ENCODE measurements around the gene PDE7B. TPM values are rescaled to one million over a fixed set of nuclear protein-coding genes. Genes with fewer than 3 reads are reported as not detected.

The PDE7B gene
- total and polyA plus RNA-seq, 2 donors (not counting 1 experiment from before 2014, with no cell fraction given) = 2.6 to 7.5 TPM

DNA sequence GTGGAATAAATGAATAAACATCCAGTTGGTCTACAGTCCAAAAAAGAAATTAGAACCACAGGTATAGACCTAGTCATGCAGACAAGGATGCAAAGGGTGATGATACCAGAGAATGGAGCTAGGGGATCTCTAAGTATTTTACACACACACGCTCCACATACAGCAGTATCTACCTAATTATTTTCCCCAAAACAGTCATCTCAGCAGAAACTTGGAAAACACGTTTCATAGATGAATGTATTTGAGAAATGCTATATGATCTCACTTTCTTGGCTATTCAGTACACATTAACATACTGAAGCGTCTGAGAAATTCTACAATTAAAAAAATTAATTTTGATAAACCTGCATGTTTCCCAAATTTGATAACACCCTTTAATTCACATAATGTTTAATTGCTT lies 243.3 kb downstream of the PDE7B start:
- no peak overlapping the region for H3K4me3 Mint-ChIP-seq
- WGBS (ENCODE audit: insufficient coverage) = no CpG with 5 or more reads among the region's 3 CpGs
- Histone ChIP-seq H3K4me2 (replicated peaks; ENCODE audit: low read depth, low read length, poor library complexity, severe bottlenecking) (no peak overlapping the region), H2AFZ (ENCODE audit: insufficient read depth, low read depth, low read length, poor library complexity, severe bottlenecking) (no peak overlapping the region), H3K4me1 (ENCODE audit: control insufficient read depth in 2 of 2, insufficient read depth in 2 of 2, low read length in 2 of 2) (no peaks in the 10 kb centered on the region), H3K9ac (ENCODE audit: low read length) (no peak overlapping the region), H3K79me2 (ENCODE audit: control insufficient read depth, insufficient read depth, low read length) (no peaks in the 10 kb centered on the region), H3K27ac (ENCODE audit: low read length in 2 of 2) (no peak overlapping the region), H4K20me1 (ENCODE audit: control insufficient read depth, insufficient read depth, low read length, poor library complexity, severe bottlenecking) (no peaks in the 10 kb centered on the region), H3K9me3 (ENCODE audit: control extremely low read depth in 1 of 3, control insufficient read depth in 2 of 3, insufficient read depth in 1 of 3, low read length in 2 of 3) (peaks cover 0 to 7% (median 0%) of the 10 kb centered on the region in 3 donors), H3K36me3 (replicated peaks in 1 of 2; ENCODE audit: control extremely low read depth in 1 of 2, control insufficient read depth in 1 of 2, extremely low read depth in 1 of 2, insufficient read depth in 2 of 2, low read length in 1 of 2) (no peaks in the 10 kb centered on the region), H3K27me3 (replicated peaks in 1 of 4; ENCODE audit: control extremely low read depth in 1 of 4, control insufficient read depth in 3 of 4, insufficient read depth in 4 of 4, low read length in 3 of 4) (no peaks in the 10 kb centered on the region), H3K4me3 (ENCODE audit: control extremely low read depth in 1 of 5, extremely low read depth in 1 of 5, insufficient read depth in 1 of 5, low read depth in 2 of 5, low read length in 4 of 5) (no peak overlapping the region)
- intact Hi-C loops (cut with micrococcal nuclease) = no loop called here
- no peaks in the 10 kb centered on the region for H3K27me3 Mint-ChIP-seq
- TF ChIP-seq, protein P1, sequence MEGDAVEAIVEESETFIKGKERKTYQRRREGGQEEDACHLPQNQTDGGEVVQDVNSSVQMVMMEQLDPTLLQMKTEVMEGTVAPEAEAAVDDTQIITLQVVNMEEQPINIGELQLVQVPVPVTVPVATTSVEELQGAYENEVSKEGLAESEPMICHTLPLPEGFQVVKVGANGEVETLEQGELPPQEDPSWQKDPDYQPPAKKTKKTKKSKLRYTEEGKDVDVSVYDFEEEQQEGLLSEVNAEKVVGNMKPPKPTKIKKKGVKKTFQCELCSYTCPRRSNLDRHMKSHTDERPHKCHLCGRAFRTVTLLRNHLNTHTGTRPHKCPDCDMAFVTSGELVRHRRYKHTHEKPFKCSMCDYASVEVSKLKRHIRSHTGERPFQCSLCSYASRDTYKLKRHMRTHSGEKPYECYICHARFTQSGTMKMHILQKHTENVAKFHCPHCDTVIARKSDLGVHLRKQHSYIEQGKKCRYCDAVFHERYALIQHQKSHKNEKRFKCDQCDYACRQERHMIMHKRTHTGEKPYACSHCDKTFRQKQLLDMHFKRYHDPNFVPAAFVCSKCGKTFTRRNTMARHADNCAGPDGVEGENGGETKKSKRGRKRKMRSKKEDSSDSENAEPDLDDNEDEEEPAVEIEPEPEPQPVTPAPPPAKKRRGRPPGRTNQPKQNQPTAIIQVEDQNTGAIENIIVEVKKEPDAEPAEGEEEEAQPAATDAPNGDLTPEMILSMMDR (IDR thresholded peaks at IDR 0.05) = no peak
- no peak for TF ChIP-seq EZH2 (IDR thresholded peaks at IDR 0.05; ENCODE audit: borderline replicate concordance, insufficient read depth, low read depth, low read length, poor library complexity, severe bottlenecking)
- H3K4me1 Mint-ChIP-seq = no peaks in the 10 kb centered on the region
- ATAC-seq (ENCODE audit: low read depth) (no peak), DNase-seq (no peak)
- ChIA-PET POLR2A (no interaction called here), CTCF (no interaction called here)
- H3K27ac Mint-ChIP-seq = no peak overlapping the region
- peaks cover 5% of the 10 kb centered on the region for H3K9me3 Mint-ChIP-seq (ENCODE audit: insufficient read depth)

DNA sequence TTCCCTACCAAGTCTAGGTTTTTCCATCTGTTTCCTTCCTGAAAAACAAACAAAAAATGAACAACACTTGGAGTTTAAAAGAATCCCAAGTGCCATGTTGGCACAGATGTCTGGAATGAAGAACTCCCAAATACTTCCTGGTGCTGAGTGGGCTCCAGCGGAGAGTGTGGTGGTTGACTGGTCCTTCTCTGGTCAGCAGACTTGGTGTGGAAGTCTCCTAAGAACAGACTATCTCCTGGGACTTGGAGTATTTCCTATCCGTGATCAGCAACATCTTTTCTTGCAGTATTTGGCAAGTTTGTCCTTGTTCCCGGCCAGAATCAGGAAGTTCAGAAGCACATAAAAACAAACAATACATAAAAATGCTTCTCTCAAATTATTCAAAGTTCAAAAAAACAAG lies 244.5 kb downstream of the PDE7B start:
- WGBS (ENCODE audit: insufficient coverage) = 100% methylated on average over 2 of the region's 3 CpGs
- DNase-seq = no peak
- Mint-ChIP-seq H3K4me1 (peaks cover 7% of the 10 kb centered on the region), H3K4me3 (no peak overlapping the region), H3K9me3 (ENCODE audit: insufficient read depth) (peaks cover 5% of the 10 kb centered on the region), H3K27ac (no peak overlapping the region), H3K27me3 (no peaks in the 10 kb centered on the region)
- no peaks in the 10 kb centered on the region for H3K36me3 ChIP-seq (replicated peaks in 1 of 2; ENCODE audit: control extremely low read depth in 1 of 2, control insufficient read depth in 1 of 2, extremely low read depth in 1 of 2, insufficient read depth in 2 of 2, low read length in 1 of 2)
- H3K9me3 ChIP-seq (ENCODE audit: control extremely low read depth in 1 of 3, control insufficient read depth in 2 of 3, insufficient read depth in 1 of 3, low read length in 2 of 3) = peaks cover 0 to 7% (median 0%) of the 10 kb centered on the region in 3 donors
- no peaks in the 10 kb centered on the region for H3K4me1 ChIP-seq (ENCODE audit: control insufficient read depth in 2 of 2, insufficient read depth in 2 of 2, low read length in 2 of 2)
- H3K9ac ChIP-seq (ENCODE audit: low read length) = no peak overlapping the region
- POLR2A ChIA-PET = no interaction called here
- no peak for ATAC-seq (ENCODE audit: low read depth)
- no peak overlapping the region for H3K4me3 ChIP-seq (ENCODE audit: control extremely low read depth in 1 of 5, extremely low read depth in 1 of 5, insufficient read depth in 1 of 5, low read depth in 2 of 5, low read length in 4 of 5)
- CTCF ChIA-PET = no interaction called here
- no peaks in the 10 kb centered on the region for H3K79me2 ChIP-seq (ENCODE audit: control insufficient read depth, insufficient read depth, low read length)
- TF ChIP-seq EZH2 (IDR thresholded peaks at IDR 0.05; ENCODE audit: borderline replicate concordance, insufficient read depth, low read depth, low read length, poor library complexity, severe bottlenecking) = no peak
- TF ChIP-seq, protein P1 (IDR thresholded peaks at IDR 0.05) = no peak
- no peaks in the 10 kb centered on the region for H4K20me1 ChIP-seq (ENCODE audit: control insufficient read depth, insufficient read depth, low read length, poor library complexity, severe bottlenecking)
- intact Hi-C loops (cut with micrococcal nuclease) = no loop called here
- H3K4me2 ChIP-seq (replicated peaks; ENCODE audit: low read depth, low read length, poor library complexity, severe bottlenecking) = no peak overlapping the region
- no peaks in the 10 kb centered on the region for H3K27me3 ChIP-seq (replicated peaks in 1 of 4; ENCODE audit: control extremely low read depth in 1 of 4, control insufficient read depth in 3 of 4, insufficient read depth in 4 of 4, low read length in 3 of 4)
- H3K27ac ChIP-seq (ENCODE audit: low read length in 2 of 2) = no peak overlapping the region
- H2AFZ ChIP-seq (ENCODE audit: insufficient read depth, low read depth, low read length, poor library complexity, severe bottlenecking) = no peak overlapping the region
